HG03135 (cell line): ENCODE measurements around the gene BICD2.
"Not testable (repeated sequence)": the region's sequence is repeated elsewhere in the genome, so short reads cannot be mapped to it uniquely, and the experiment has no call there.

Experiments
- ATAC-seq: cut with Tn5 transposase; IDR thresholded peaks from one replicate; pipeline ENCODE4 v1.9.1; 2021; ENCODE audit warnings: mild to moderate bottlenecking, moderate library complexity; ENCODE audit not compliant: unreplicated experiment

BICD2 gene

DNA sequence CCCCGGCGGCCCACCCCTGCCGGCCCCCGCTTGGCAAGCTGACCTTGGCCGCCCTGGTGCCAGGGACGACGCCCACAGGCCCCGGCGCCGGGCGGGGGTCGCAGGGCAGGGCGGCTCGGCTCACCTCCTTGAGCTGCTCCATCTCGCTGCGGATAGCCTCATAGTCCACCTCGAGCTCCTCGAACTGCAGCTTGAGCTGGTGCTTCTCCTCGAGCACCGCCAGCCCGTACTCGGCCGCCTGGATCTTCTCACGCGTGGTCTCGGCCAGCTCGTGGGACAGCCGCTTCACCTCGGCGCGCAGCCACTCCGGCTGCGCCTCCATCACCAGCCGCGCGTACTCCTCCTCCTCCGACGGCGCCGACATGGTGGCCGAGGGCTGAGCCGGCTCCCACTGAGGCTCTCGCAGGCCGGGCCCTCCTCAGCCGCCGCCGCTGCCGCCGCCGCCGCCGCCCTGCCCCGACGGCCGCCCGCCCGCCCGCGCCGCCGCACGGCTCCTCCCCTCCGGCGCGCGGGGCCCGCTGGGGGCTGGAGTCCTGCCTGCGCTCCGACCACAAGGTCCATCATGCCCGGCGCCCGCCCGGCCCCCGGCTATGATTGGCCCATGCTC lies at the start of gene BICD2:
BICD2 (minus strand) TSS at position 453 of the 607 bp plus-strand sequence; CDS start at position 364, 89 bp downstream.
- ATAC-seq = no peak

- ATAC-seq = not testable (repeated sequence)
Observed at GRCh38 chr9:92809629-92810326, 45.1 kb upstream of the BICD2 start.

DNA sequence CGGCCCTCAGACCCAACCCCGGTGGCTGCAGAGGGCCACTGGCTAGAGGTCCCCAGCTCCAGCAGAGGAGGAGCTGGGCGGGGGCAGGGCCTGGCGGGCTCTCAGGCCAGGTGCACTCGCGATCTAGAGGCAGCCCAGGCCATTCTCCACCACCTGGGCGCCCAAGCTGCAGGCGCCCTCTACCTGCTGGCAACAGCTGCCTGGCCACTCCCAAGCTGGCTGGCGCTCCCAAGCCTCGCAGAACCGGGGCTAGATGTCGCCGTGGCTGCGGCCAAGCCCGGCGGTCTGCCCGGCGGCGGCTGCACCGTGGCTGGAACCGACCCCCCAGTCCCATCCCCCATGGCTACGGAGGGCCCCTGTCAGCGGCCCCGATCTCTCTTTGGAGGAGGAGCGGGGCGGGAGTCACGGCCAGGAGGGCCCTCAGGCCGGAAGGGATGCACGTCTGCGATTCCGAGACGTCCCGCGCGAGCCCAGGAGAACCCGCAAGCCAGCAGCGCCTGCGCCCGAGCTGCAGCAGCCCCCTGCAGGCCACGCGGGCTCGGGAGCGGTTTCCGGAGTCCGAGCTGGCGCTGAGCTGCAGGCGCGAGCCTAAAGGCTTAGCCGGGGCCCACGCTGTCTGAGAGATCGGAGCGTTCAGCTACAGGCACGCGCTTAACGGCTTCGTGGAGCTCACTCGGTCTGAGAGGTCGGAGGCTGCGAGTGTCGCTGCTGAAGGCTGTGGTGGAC lies 44.3 kb upstream of the BICD2 start:
- no peak for ATAC-seq

DNA sequence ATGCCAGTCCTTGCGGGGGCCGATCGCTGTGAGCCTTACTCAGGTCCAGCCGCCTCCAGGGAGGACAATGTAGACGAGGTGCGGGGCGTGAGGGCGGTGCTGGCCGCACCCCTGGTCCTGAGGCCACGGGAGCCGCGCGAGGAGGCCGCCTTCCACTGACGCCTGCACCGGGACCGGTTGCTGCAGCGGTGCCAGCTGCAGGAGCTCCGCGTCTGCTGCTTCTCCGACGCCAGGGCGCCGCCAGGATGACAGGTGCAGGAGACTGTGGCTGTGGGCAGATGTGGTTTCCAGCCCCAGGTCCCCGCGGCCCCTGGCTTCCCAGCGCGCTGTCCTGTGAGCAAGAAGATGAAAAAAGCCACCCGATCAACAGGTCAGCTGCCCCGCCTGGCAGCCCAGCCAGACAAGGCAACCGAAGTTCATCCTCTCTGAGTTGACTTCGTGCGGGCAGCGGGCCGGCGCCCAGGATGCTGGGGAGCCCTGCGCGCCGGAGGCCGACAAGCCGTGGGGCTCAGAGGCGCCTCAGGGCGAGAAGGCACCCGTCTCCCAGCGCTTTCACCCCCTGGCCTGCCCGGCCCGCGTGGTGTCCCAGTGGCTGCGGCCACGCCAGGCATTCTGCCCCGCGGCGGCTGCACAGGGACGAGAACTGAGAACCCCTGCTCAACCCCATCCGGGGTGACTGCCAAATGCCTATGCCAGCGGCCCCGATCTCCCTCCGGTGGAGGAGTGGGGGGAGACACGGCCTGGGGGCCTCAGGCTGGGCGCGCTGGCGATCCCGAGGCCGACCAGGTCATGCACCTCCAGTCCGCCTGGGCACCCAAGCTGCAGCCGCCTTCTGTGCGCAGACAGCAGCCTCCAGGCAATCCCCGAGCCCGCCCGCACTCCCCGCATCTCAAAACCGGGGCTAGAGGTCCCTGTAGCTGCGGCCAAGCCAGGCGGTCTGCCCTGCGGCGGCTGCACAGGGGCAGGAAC lies 43.4 kb upstream of the BICD2 start:
- ATAC-seq = no peak

- ATAC-seq = no peak
Observed at GRCh38 chr9:92807031-92807756, 42.6 kb upstream of the BICD2 start.

DNA sequence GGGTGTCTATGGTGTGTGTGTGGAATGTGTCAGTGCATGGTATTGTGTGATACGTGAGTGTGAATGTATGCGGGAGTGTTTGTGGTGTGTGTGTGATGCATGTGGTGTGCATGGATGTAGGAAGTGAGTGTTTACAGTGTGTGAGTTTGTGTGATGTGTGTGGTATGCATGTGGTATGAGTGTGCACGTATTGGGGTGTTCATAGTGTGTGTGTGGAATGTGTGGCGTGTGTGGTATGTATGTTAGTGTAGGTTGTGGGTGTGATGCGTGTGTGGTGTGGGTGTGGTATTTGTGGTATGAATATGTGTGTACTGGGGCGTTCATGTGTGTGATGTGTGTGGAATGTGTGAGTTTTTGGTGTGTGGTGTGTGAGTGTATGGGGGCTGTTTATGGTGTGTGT lies 40.1 kb upstream of the BICD2 start:
- ATAC-seq = no peak

DNA sequence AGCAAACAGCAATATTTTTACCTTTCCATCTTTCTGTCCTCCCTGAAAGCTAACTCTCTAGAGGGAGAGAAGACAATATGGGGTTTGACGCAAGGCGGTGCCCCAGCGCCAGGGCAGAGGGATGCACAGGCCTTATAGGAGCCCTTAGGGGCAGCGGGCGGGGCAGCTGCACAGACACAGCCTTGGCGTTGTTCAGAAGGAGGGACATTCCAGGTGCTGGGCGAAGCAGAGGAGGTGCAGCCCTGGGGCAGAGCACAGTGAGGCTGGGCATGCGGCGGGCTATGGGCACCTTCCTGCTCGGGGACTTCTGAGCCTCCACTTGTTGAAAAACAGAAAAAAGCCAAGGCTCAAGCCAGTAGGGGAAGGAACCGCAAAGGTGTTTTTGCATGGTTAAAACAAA lies 33.7 kb upstream of the BICD2 start:
- no peak for ATAC-seq

GRCh38 chr9:92796337-92796804 lies 31.7 kb upstream of the BICD2 start:
- not testable (repeated sequence) for ATAC-seq

DNA sequence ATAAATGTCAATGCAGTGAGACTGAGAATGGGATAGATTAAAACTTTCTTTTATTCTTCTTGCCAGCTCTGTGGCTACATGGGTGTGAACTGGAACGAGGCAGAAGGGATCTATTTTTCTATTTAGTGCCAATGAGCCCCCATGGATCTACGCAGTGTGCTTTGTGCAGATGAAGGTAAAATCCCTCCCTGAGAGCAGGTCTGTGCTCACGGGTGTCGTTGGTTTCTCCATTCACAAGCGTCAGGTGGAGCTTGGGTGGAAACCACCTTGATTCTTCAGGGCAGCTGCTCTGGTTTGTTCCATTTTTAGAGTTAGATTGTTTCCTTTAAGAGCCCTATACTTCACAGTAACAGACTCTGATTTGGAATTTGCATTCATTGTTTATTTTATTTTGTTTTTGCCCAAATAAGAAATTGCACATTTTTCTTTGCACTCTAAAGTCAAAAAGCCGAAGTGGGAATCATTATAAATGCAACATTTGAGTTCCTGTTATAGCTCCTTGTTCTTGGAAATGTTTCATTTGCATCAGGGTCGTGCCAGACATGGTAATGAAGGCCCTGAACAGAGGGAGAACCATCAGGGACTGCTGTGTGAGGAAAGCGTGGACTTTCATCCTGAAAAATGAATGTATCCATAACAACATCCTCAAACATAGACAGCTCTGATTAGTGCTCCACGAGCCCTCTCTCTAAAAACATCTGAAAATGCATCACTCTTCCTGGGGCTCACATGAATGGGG lies 31.1 kb upstream of the BICD2 start:
- ATAC-seq = no peak

DNA sequence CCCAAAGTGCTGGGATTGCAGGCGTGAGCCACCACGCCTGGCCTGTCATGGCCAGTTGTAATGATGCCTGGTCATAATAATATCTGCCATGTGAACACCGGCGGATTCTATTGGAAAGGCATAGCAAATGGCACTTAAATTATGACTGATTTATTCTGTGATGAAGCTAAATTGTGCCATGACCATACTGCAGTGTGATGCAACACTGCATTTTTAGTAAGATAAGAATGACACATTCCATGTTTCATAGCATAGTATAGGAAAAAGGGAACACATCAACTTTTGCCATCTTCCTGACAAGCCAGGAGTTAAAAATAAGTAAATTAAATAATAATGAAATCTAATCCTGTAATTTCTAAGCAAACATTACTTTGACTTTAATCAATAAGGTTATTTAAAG lies 30.4 kb upstream of the BICD2 start:
- no peak for ATAC-seq

DNA sequence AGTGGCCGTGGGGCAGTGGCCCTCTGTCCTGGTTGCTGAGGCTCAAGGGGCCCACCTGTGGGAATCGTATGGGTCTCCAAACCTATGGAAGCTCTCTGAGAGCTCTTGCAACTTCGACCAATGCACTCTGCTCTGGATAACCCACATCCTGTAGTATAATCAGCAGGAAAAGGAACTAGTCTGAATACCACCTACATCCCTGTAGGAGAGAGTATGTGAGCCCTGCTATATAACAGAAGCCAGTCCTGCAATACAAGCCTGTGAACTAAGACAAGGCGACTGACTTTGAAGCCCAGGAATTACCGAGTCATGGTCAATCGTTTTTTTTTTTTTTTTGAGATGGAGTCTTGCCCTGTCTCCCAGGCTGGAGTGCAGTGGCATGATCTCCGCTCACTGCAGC lies 29.8 kb upstream of the BICD2 start:
- ATAC-seq = no peak

DNA sequence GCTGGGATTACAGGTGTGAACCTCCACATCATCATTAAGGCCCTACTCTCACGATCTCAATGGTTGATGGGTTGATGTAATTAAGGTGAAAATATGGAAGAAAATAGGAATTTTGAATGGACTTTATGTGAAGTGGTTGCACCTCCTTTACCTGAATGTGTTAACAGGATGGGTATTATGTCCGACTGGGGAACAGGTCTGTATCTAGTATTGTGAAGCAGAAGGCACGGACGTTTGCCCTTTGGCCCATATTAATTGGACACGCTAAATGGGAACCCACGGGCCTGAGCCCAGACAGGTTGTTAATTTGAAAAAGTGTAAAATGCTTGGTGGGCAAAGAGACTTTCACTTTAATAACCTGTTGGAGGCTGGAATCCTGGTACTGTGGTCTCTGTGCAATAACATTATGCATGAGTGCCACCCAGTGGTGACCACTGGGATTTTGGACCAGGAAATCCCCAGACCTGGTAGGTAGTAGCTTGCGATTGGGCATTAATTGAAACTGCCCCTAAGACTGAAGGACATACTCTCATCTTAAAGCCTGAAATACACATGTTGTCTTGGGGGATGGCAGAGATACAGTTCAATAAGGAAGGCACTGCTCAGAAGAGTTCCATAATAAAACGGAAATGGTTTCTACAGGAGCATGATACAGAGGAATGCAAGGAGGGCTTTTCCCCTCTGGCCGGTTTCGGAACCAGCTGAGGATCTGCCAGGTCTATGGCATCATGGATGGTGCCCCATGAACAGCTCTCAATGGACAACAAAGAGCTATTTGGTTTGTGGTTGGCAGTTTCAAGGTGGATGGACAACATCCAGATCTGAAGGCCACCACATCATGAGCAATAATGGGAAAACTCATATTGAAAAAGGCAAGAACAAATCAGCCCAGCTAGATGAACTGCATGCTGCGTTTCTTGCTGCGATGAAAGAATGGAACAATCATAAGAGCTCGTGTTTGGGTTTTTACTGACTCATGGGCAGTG lies 26.2 kb upstream of the BICD2 start:
- peak; percentile 76 for ATAC-seq

GRCh38 chr9:92786298-92786697 lies 21.7 kb upstream of the BICD2 start:
- ATAC-seq = no peak

- no peak for ATAC-seq
Observed at GRCh38 chr9:92781899-92782298, 17.3 kb upstream of the BICD2 start.

GRCh38 chr9:92780206-92780605 lies 15.6 kb upstream of the BICD2 start:
- no peak for ATAC-seq

DNA sequence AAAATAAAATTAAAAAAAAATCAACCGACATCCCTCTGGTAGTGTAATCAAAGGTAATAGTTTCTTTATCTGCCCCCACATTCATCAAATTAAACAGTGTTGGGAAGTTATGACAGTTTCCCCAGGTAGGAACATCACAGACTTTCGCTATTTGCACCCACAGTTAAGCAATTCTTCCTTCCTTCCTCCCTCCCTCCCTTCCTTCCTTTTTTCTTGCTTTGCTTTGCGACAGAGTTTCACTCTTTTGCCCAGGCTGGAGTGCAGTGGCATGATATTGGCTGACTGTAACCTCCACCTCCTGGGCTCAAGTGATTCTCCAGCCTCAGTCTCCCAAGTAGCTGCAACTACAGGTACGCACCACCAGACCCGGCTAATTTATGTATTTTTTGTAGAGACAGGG lies 10.8 kb upstream of the BICD2 start:
- no peak for ATAC-seq

DNA sequence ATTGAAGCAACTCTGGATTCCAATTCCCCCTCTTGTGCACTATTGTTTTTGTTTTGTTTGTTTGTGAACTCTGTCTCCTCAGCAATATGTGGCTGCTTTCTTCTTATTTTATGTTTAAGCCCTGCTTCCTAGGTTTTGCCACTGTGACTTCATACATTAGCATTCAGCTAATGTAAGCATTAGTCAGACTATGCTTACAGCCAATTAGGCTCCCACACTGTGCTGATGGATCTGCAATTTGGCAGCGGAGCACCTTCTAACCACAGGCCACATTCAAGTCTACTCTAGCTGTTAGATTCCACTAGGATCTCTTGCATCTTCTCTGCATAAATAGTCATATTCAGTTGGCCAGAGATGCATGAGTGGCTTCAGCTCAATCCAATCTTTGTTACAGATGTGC lies 9.6 kb upstream of the BICD2 start:
- no peak for ATAC-seq

- no peak for ATAC-seq
Observed at GRCh38 chr9:92773810-92774209, 9.2 kb upstream of the BICD2 start.
